Activated naive CD4-positive, alpha-beta T cell treated with anti-CD3 and anti-CD28 coated beads, Interleukin-2, amount 10 ng/mL, durations not matched to agents 7 days and 5 days (primary cell): ENCODE results near the gene IL20RA.
A peak's percentile ranks its signal among the peaks of the same experiment; 100 is the strongest.
"Not testable (repeated sequence)": the region's sequence is repeated elsewhere in the genome, so short reads cannot be mapped to it uniquely, and the experiment has no call there.

Experiments used
- CTCF ChIA-PET: fragments of 350-600 bp; sonication (Branson Sonifier 250); formaldehyde crosslinking; loops from one replicate; lab custom pipeline; 2021; ENCODE audit warnings: antibody characterized with exemption; lab: Charles Lee
- DNase-seq: peaks from one replicate; pipeline ENCODE4 v3.0.0-alpha.2; 2020
- H3K27ac Mint-ChIP-seq: one replicate; pipeline ENCODE4 v1.8.0; 2021; ENCODE audit warnings: mild to moderate bottlenecking, moderate library complexity, mixed read lengths
- H3K27me3 Mint-ChIP-seq: one replicate; pipeline ENCODE4 v1.8.0; 2021; ENCODE audit warnings: mild to moderate bottlenecking, mixed read lengths
- H3K36me3 Mint-ChIP-seq: one replicate; pipeline ENCODE4 v1.8.0; 2021; ENCODE audit warnings: mixed read lengths
- H3K4me1 Mint-ChIP-seq: one replicate; pipeline ENCODE4 v1.8.0; 2021; ENCODE audit warnings: mixed read lengths
- H3K4me3 Mint-ChIP-seq: one replicate; pipeline ENCODE4 v1.8.0; 2021; ENCODE audit warnings: mild to moderate bottlenecking, moderate library complexity, mixed read lengths
- H3K9me3 Mint-ChIP-seq: one replicate; pipeline ENCODE4 v1.8.0; 2021; ENCODE audit warnings: mixed read lengths

IL20RA gene

GRCh38 chr6:136985502-136985901 is 59.3 kb downstream of the IL20RA start:
- no peak overlapping the region for H3K27ac Mint-ChIP-seq

GRCh38 chr6:136984578-136984977 is 60.2 kb downstream of the IL20RA start:
- Mint-ChIP-seq H3K4me3 (no peak overlapping the region), H3K27ac (no peak overlapping the region), H3K27me3 (peaks cover 56% of the 10 kb centered on the region), H3K9me3 (no peaks in the 10 kb centered on the region), H3K36me3 (no peaks in the 10 kb centered on the region), H3K4me1 (no peaks in the 10 kb centered on the region)
- DNase-seq = no peak
- CTCF ChIA-PET = no interaction called here

More at GRCh38 chr6:136985502-136985901, 59.3 kb downstream of the IL20RA start:
- Mint-ChIP-seq H3K9me3 (no peaks in the 10 kb centered on the region), H3K36me3 (no peaks in the 10 kb centered on the region), H3K4me3 (no peak overlapping the region), H3K27me3 (peaks cover 55% of the 10 kb centered on the region), H3K4me1 (no peaks in the 10 kb centered on the region)
- CTCF ChIA-PET = no interaction called here
- DNase-seq = no peak

GRCh38 chr6:136983687-136984086 is 61.1 kb downstream of the IL20RA start:
- Mint-ChIP-seq H3K4me1 (no peaks in the 10 kb centered on the region), H3K36me3 (no peaks in the 10 kb centered on the region), H3K4me3 (no peak overlapping the region), H3K9me3 (no peaks in the 10 kb centered on the region), H3K27me3 (peaks cover 52% of the 10 kb centered on the region), H3K27ac (no peak overlapping the region)
- CTCF ChIA-PET = no interaction called here
- no peak for DNase-seq

- peaks cover 45% of the 10 kb centered on the region for H3K27me3 Mint-ChIP-seq
- H3K9me3 Mint-ChIP-seq = no peaks in the 10 kb centered on the region
- no peak overlapping the region for H3K27ac Mint-ChIP-seq
- no peaks in the 10 kb centered on the region for H3K36me3 Mint-ChIP-seq
- CTCF ChIA-PET = interaction anchor here (1.3 kb wide), 1 partner anchor 20 kb away, joined by 4 read pairs; no protein-coding TSS in a partner anchor
- no peak overlapping the region for H3K4me3 Mint-ChIP-seq
- DNase-seq = no peak
- H3K4me1 Mint-ChIP-seq = no peaks in the 10 kb centered on the region
Measured at GRCh38 chr6:136982928-136983327, 61.8 kb downstream of the IL20RA start.

- Mint-ChIP-seq H3K9me3 (no peaks in the 10 kb centered on the region), H3K4me3 (no peak overlapping the region), H3K4me1 (no peaks in the 10 kb centered on the region), H3K27ac (no peak overlapping the region), H3K27me3 (peaks cover 34% of the 10 kb centered on the region), H3K36me3 (no peaks in the 10 kb centered on the region)
- CTCF ChIA-PET = interaction anchor here (1.1 kb wide), 1 partner anchor 10 kb away, joined by 3 read pairs; no protein-coding TSS in a partner anchor
- DNase-seq = no peak
Measured at GRCh38 chr6:136980070-136980469, 64.7 kb downstream of the IL20RA start.

GRCh38 chr6:136979206-136979605 is 65.6 kb downstream of the IL20RA start:
- H3K27ac Mint-ChIP-seq = no peak overlapping the region
- no peaks in the 10 kb centered on the region for H3K9me3 Mint-ChIP-seq
- CTCF ChIA-PET = no interaction called here
- no peak for DNase-seq
- H3K36me3 Mint-ChIP-seq = no peaks in the 10 kb centered on the region
- peaks cover 34% of the 10 kb centered on the region for H3K27me3 Mint-ChIP-seq
- H3K4me3 Mint-ChIP-seq = no peak overlapping the region
- H3K4me1 Mint-ChIP-seq = no peaks in the 10 kb centered on the region

GRCh38 chr6:136977075-136977474 is 67.7 kb downstream of the IL20RA start:
- H3K4me1 Mint-ChIP-seq = no peaks in the 10 kb centered on the region
- DNase-seq = no peak
- H3K9me3 Mint-ChIP-seq = no peaks in the 10 kb centered on the region
- no peak overlapping the region for H3K27ac Mint-ChIP-seq
- CTCF ChIA-PET = no interaction called here
- no peak overlapping the region for H3K4me3 Mint-ChIP-seq
- H3K27me3 Mint-ChIP-seq = peaks cover 24% of the 10 kb centered on the region
- H3K36me3 Mint-ChIP-seq = no peaks in the 10 kb centered on the region

GRCh38 chr6:136975089-136975715 is 69.6 kb downstream of the IL20RA start:
- no peaks in the 10 kb centered on the region for H3K36me3 Mint-ChIP-seq
- CTCF ChIA-PET = no interaction called here
- H3K4me1 Mint-ChIP-seq = no peaks in the 10 kb centered on the region
- no peak for DNase-seq
- no peak overlapping the region for H3K4me3 Mint-ChIP-seq
- peaks cover 22% of the 10 kb centered on the region for H3K27me3 Mint-ChIP-seq
- no peaks in the 10 kb centered on the region for H3K9me3 Mint-ChIP-seq
- H3K27ac Mint-ChIP-seq = no peak overlapping the region

- CTCF ChIA-PET, H3K4me3 Mint-ChIP-seq, H3K27ac Mint-ChIP-seq, DNase-seq, H3K36me3 Mint-ChIP-seq, H3K9me3 Mint-ChIP-seq, H3K4me1 Mint-ChIP-seq: not testable (repeated sequence)
- H3K27me3 Mint-ChIP-seq = peaks cover 13% of the 10 kb centered on the region
Measured at GRCh38 chr6:136973781-136974180, 71.0 kb downstream of the IL20RA start.

- CTCF ChIA-PET = no interaction called here
- DNase-seq = no peak
- Mint-ChIP-seq H3K4me1 (no peaks in the 10 kb centered on the region), H3K27ac (no peak overlapping the region), H3K9me3 (no peaks in the 10 kb centered on the region), H3K36me3 (no peaks in the 10 kb centered on the region), H3K4me3 (no peak overlapping the region), H3K27me3 (peaks cover 30% of the 10 kb centered on the region)
Measured at GRCh38 chr6:136971609-136972008, 73.2 kb downstream of the IL20RA start.

GRCh38 chr6:136969930-136970329 is 74.8 kb downstream of the IL20RA start:
- Mint-ChIP-seq H3K27ac (no peak overlapping the region), H3K9me3 (no peaks in the 10 kb centered on the region), H3K27me3 (peaks cover 39% of the 10 kb centered on the region), H3K4me3 (no peak overlapping the region), H3K36me3 (no peaks in the 10 kb centered on the region), H3K4me1 (no peaks in the 10 kb centered on the region)
- DNase-seq = no peak
- CTCF ChIA-PET = interaction anchor here (1.0 kb wide), 1 partner anchor 11 kb away, joined by 3 read pairs; no protein-coding TSS in a partner anchor

GRCh38 chr6:136969433-136969832 is 75.3 kb downstream of the IL20RA start:
- Mint-ChIP-seq H3K4me3 (no peak overlapping the region), H3K9me3 (no peaks in the 10 kb centered on the region), H3K27me3 (peaks cover 44% of the 10 kb centered on the region), H3K4me1 (no peaks in the 10 kb centered on the region), H3K36me3 (no peaks in the 10 kb centered on the region), H3K27ac (no peak overlapping the region)
- DNase-seq = no peak
- CTCF ChIA-PET = interaction anchor here (1.0 kb wide), 1 partner anchor 11 kb away, joined by 3 read pairs; no protein-coding TSS in a partner anchor

GRCh38 chr6:136968837-136969236 is 75.9 kb downstream of the IL20RA start:
- Mint-ChIP-seq H3K27me3 (peaks cover 46% of the 10 kb centered on the region), H3K36me3 (no peaks in the 10 kb centered on the region), H3K27ac (no peak overlapping the region), H3K9me3 (no peaks in the 10 kb centered on the region), H3K4me1 (no peaks in the 10 kb centered on the region), H3K4me3 (no peak overlapping the region)
- DNase-seq = no peak
- CTCF ChIA-PET = interaction anchor here (0.7 to 1.3 kb wide), 6 partner anchors 45 to 553 kb away, joined by 3 to 4 read pairs (median 3); no protein-coding TSS in a partner anchor

- Mint-ChIP-seq H3K4me3 (no peak overlapping the region), H3K36me3 (no peaks in the 10 kb centered on the region), H3K4me1 (no peaks in the 10 kb centered on the region), H3K27ac (no peak overlapping the region), H3K27me3 (peaks cover 46% of the 10 kb centered on the region), H3K9me3 (no peaks in the 10 kb centered on the region)
- CTCF ChIA-PET = interaction anchor here (0.7 to 1.3 kb wide), 7 partner anchors 45 to 554 kb away, joined by 3 to 4 read pairs (median 3); no protein-coding TSS in a partner anchor
- peak; percentile 77 for DNase-seq
Measured at GRCh38 chr6:136967876-136968752, 76.7 kb downstream of the IL20RA start.
